WTC11 (cell line): Measurements from ENCODE around the gene MRPL46. TPM values are rescaled to one million over a fixed set of nuclear protein-coding genes. Genes with fewer than 3 reads are reported as not detected.
A peak's percentile ranks its signal among the peaks of the same experiment; 100 is the strongest.

Experiments
- ATAC-seq: fragments of 200-7000 bp; cut with Tn5 transposase; 2 replicates; pipeline ENCODE4 v1.10.0; 2021; ENCODE audit warnings: mild to moderate bottlenecking, moderate library complexity
- CTCF ChIA-PET: fragments of 300-600 bp; sonication (Branson Sonifier 250); formaldehyde crosslinking; loops from one replicate; lab custom pipeline; 2021; ENCODE audit warnings: antibody characterized with exemption; lab: Charles Lee
- POLR2A ChIA-PET: fragments of 350-600 bp; sonication (Branson Sonifier 250); formaldehyde crosslinking; loops from one replicate; lab custom pipeline; 2021; ENCODE audit warnings: antibody characterized with exemption; lab: Charles Lee
- DNase-seq: peaks from one replicate; pipeline ENCODE4 v3.0.0; 2021; ENCODE audit warnings: low spot score
- H3K27ac Mint-ChIP-seq: 2 replicates; pipeline ENCODE4 v1.8.0; 2021; ENCODE audit warnings: mixed read lengths
- H3K27me3 Mint-ChIP-seq: 2 replicates; pipeline ENCODE4 v1.8.0; 2021; ENCODE audit warnings: low read depth, mild to moderate bottlenecking, moderate library complexity, mixed read lengths
- H3K36me3 Mint-ChIP-seq: 2 replicates; pipeline ENCODE4 v1.8.0; 2021; ENCODE audit warnings: mixed read lengths
- H3K4me1 Mint-ChIP-seq: 2 replicates; pipeline ENCODE4 v1.8.0; 2022; ENCODE audit warnings: mixed read lengths
- H3K4me3 Mint-ChIP-seq: 2 replicates; pipeline ENCODE4 v1.8.0; 2021; ENCODE audit warnings: mild to moderate bottlenecking, moderate library complexity, mixed read lengths
- H3K9me3 Mint-ChIP-seq: 2 replicates; pipeline ENCODE4 v1.8.0; 2021; ENCODE audit warnings: mixed read lengths
- ATF1 ChIP-seq: sonication (generic); formaldehyde crosslinking; IDR thresholded peaks from 2 replicates; pipeline ENCODE4 v1.8.1; 2023; ENCODE audit warnings: mild to moderate bottlenecking, moderate library complexity, missing genetic modification reagents
- CREM ChIP-seq: sonication (generic); formaldehyde crosslinking; IDR thresholded peaks from 2 replicates; pipeline ENCODE4 v1.8.1; 2022; ENCODE audit warnings: mild to moderate bottlenecking, missing genetic modification reagents, moderate library complexity
- FOXK1 ChIP-seq: sonication (generic); formaldehyde crosslinking; IDR thresholded peaks from 2 replicates; pipeline ENCODE4 v1.8.0; 2022; ENCODE audit warnings: mild to moderate bottlenecking, moderate library complexity, missing genetic modification reagents
- MYBL2 ChIP-seq: sonication (generic); formaldehyde crosslinking; IDR thresholded peaks from 2 replicates; pipeline ENCODE4 v1.8.1; 2023; ENCODE audit warnings: mild to moderate bottlenecking, moderate library complexity, missing genetic modification reagents
- NFE2L1 ChIP-seq: sonication (generic); formaldehyde crosslinking; IDR thresholded peaks from 2 replicates; pipeline ENCODE4 v1.8.1; 2023; ENCODE audit warnings: missing genetic modification reagents
- SMAD3 ChIP-seq: sonication (generic); formaldehyde crosslinking; IDR thresholded peaks from 2 replicates; pipeline ENCODE4 v1.8.0; 2022; ENCODE audit warnings: missing genetic modification reagents, mild to moderate bottlenecking, borderline replicate concordance
- SP1 ChIP-seq: sonication (generic); formaldehyde crosslinking; conservative IDR thresholded peaks from 2 replicates; pipeline ENCODE4 v1.8.1; 2022; ENCODE audit warnings: missing genetic modification reagents
- TEAD1 ChIP-seq: sonication (generic); formaldehyde crosslinking; IDR thresholded peaks from 2 replicates; pipeline ENCODE4 v1.8.0; 2022; ENCODE audit warnings: mild to moderate bottlenecking, missing genetic modification reagents
- ZBTB21 ChIP-seq: sonication (generic); formaldehyde crosslinking; IDR thresholded peaks from 2 replicates; pipeline ENCODE4 v1.8.1; 2023; ENCODE audit warnings: mild to moderate bottlenecking, missing genetic modification reagents, borderline replicate concordance
- ZNF671 ChIP-seq: fragments of 250-450 bp; sonication (Bioruptor Pico); IDR thresholded peaks from 2 replicates; pipeline ENCODE4 v1.8.0; 2021; ENCODE audit warnings: mild to moderate bottlenecking
- total RNA-seq: library from RNA; stranded (reverse); gene quantifications from 3 replicates; pipeline ENCODE4 v1.2.3, GENCODE V29; 2021
- TF ChIP-seq, protein P1 (sequence below): sonication (generic); formaldehyde crosslinking; IDR thresholded peaks from 2 replicates; pipeline ENCODE4 v1.8.0; 2023; ENCODE audit warnings: mild to moderate bottlenecking, missing genetic modification reagents
- TF ChIP-seq, protein P2 (sequence below): fragments of 250-450 bp; sonication (Bioruptor Pico); conservative IDR thresholded peaks from 2 replicates; pipeline ENCODE4 v1.9.0; 2021; ENCODE audit warnings: mild to moderate bottlenecking
- TF ChIP-seq, protein P3 (sequence below): fragments of 200-600 bp; IDR thresholded peaks from 2 replicates; pipeline ENCODE4 v1.8.0; 2022; ENCODE audit warnings: antibody characterized with exemption
- TF ChIP-seq, protein P4 (sequence below): fragments of 250-450 bp; sonication (Bioruptor Pico); IDR thresholded peaks from 2 replicates; pipeline ENCODE4 v1.9.0; 2021; ENCODE audit warnings: mild to moderate bottlenecking
- TF ChIP-seq, protein P5 (sequence below): sonication (generic); formaldehyde crosslinking; IDR thresholded peaks from 2 replicates; pipeline ENCODE4 v1.8.0; 2022; ENCODE audit warnings: mild to moderate bottlenecking, missing genetic modification reagents
- TF ChIP-seq, protein P6 (sequence below): sonication (generic); formaldehyde crosslinking; IDR thresholded peaks from 2 replicates; pipeline ENCODE4 v1.8.1; 2023; ENCODE audit warnings: mild to moderate bottlenecking, moderate library complexity, missing genetic modification reagents
- TF ChIP-seq, protein P7 (sequence below): sonication (generic); formaldehyde crosslinking; IDR thresholded peaks from 2 replicates; pipeline ENCODE4 v1.8.1; 2022; ENCODE audit warnings: missing genetic modification reagents, borderline replicate concordance

MRPL46 gene
- total RNA-seq, 1 experiment from 2014 or later, result 26.8 TPM

DNA sequence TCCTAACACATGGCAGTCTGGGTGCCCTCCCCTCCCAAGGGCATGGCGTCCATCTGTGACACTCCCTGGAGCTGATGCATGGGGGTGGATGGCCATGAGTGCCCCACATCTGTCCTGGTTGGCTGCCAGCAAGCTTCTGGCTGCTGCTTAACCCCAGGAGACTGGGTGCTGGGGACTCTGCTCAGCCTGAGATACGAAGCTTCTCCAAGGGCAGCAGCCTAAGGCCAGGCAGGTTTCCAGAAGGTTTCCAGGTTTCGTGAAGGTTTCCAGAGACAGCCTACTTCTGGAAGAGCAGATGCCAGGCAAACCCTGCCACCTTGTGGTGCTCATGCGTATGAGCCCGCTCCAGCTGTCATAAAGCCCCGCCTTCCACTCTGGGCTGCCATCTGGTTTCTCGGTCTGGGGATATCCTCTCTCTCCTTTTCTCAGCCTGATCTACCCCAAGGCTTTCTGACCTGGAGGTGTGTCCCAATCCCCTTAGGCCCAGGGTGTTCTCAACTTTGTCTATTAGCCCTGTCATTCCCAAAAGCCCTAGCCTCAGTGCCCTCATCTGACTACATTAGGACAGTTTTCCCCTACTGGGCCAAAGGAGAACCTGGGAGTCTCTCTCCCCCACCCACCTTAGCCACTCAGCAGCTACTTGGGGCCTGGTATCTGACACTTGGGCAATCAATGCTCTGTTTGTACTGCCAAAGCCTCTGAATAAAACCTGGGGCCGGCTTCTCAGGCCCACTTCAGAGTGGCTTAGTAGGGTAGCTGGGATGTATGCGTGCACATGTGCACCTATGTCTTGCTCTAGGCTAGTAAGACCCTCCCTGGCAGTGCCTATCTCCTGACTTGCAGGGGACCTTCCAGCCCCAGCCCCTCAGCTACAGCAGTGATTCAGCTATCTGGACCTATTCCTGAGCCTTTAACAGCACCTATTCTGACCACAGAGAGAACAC is 12.0 kb downstream of the MRPL46 start:
- DNase-seq, result peak; percentile 71
- no peak for TF ChIP-seq SP1 (CRISPR knock-in tag)
- TF ChIP-seq, protein P1, sequence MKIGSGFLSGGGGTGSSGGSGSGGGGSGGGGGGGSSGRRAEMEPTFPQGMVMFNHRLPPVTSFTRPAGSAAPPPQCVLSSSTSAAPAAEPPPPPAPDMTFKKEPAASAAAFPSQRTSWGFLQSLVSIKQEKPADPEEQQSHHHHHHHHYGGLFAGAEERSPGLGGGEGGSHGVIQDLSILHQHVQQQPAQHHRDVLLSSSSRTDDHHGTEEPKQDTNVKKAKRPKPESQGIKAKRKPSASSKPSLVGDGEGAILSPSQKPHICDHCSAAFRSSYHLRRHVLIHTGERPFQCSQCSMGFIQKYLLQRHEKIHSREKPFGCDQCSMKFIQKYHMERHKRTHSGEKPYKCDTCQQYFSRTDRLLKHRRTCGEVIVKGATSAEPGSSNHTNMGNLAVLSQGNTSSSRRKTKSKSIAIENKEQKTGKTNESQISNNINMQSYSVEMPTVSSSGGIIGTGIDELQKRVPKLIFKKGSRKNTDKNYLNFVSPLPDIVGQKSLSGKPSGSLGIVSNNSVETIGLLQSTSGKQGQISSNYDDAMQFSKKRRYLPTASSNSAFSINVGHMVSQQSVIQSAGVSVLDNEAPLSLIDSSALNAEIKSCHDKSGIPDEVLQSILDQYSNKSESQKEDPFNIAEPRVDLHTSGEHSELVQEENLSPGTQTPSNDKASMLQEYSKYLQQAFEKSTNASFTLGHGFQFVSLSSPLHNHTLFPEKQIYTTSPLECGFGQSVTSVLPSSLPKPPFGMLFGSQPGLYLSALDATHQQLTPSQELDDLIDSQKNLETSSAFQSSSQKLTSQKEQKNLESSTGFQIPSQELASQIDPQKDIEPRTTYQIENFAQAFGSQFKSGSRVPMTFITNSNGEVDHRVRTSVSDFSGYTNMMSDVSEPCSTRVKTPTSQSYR (CRISPR knock-in tag), result no peak
- TF ChIP-seq, protein P2, sequence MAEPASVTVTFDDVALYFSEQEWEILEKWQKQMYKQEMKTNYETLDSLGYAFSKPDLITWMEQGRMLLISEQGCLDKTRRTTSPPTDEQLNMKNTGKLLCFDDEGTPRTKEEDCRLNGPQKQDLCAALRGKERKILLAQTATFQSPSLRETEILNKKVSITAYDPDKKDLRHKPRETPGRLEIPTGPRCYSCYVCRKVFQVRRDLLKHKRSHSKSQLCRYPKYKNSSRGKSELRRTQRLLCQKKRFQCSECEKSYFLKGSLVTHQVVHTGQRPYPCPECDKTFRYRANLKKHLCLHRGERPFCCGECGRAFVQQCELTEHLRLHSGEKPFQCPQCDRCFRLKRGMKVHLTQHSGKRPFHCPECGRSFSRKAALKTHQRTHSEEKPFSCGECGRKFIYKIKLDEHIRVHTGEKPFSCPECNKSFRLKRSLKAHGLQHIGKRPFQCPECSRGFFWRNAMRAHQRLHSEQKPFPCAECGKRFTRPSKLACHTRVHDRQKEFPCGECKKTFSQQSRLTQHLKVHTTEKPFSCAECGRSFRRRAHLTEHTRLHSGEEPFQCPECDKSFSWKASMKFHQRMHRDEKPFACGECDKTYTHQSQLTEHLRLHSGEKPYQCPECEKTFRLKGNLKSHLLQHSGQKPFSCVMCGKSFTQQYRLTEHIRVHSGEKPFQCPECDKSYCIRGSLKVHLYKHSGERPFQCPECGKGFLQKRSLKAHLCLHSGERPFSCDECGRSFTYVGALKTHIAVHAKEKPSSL (CRISPR knock-in tag), result no peak
- TF ChIP-seq, protein P3, sequence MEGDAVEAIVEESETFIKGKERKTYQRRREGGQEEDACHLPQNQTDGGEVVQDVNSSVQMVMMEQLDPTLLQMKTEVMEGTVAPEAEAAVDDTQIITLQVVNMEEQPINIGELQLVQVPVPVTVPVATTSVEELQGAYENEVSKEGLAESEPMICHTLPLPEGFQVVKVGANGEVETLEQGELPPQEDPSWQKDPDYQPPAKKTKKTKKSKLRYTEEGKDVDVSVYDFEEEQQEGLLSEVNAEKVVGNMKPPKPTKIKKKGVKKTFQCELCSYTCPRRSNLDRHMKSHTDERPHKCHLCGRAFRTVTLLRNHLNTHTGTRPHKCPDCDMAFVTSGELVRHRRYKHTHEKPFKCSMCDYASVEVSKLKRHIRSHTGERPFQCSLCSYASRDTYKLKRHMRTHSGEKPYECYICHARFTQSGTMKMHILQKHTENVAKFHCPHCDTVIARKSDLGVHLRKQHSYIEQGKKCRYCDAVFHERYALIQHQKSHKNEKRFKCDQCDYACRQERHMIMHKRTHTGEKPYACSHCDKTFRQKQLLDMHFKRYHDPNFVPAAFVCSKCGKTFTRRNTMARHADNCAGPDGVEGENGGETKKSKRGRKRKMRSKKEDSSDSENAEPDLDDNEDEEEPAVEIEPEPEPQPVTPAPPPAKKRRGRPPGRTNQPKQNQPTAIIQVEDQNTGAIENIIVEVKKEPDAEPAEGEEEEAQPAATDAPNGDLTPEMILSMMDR, result peak; percentile 60
- TF ChIP-seq, protein P4, sequence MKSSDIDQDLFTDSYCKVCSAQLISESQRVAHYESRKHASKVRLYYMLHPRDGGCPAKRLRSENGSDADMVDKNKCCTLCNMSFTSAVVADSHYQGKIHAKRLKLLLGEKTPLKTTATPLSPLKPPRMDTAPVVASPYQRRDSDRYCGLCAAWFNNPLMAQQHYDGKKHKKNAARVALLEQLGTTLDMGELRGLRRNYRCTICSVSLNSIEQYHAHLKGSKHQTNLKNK (CRISPR knock-in tag), result no peak
- TF ChIP-seq ATF1 (CRISPR knock-in tag), result no peak
- no peak for TF ChIP-seq ZNF671 (CRISPR knock-in tag)
- no peak for TF ChIP-seq SMAD3 (CRISPR knock-in tag)
- TF ChIP-seq NFE2L1, result 0 out of 2 replicates have a peak, but pooled peaks have one; percentile 9
- TF ChIP-seq MYBL2 (CRISPR knock-in tag), result no peak
- TF ChIP-seq, protein P5, sequence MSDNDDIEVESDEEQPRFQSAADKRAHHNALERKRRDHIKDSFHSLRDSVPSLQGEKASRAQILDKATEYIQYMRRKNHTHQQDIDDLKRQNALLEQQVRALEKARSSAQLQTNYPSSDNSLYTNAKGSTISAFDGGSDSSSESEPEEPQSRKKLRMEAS (CRISPR knock-in tag), result peak; percentile 44; the same call in 1 of the 2 replicates
- TF ChIP-seq FOXK1 (CRISPR knock-in tag), result no peak
- TF ChIP-seq, protein P6, sequence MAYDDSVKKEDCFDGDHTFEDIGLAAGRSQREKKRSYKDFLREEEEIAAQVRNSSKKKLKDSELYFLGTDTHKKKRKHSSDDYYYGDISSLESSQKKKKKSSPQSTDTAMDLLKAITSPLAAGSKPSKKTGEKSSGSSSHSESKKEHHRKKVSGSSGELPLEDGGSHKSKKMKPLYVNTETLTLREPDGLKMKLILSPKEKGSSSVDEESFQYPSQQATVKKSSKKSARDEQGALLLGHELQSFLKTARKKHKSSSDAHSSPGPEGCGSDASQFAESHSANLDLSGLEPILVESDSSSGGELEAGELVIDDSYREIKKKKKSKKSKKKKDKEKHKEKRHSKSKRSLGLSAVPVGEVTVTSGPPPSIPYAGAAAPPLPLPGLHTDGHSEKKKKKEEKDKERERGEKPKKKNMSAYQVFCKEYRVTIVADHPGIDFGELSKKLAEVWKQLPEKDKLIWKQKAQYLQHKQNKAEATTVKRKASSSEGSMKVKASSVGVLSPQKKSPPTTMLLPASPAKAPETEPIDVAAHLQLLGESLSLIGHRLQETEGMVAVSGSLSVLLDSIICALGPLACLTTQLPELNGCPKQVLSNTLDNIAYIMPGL, result 0 out of 2 replicates have a peak, but pooled peaks have one; percentile 34
- no peak for TF ChIP-seq ZBTB21
- 0 out of 2 replicates have a peak, but pooled peaks have one; percentile 29 for TF ChIP-seq TEAD1 (CRISPR knock-in tag)
- TF ChIP-seq, protein P7, sequence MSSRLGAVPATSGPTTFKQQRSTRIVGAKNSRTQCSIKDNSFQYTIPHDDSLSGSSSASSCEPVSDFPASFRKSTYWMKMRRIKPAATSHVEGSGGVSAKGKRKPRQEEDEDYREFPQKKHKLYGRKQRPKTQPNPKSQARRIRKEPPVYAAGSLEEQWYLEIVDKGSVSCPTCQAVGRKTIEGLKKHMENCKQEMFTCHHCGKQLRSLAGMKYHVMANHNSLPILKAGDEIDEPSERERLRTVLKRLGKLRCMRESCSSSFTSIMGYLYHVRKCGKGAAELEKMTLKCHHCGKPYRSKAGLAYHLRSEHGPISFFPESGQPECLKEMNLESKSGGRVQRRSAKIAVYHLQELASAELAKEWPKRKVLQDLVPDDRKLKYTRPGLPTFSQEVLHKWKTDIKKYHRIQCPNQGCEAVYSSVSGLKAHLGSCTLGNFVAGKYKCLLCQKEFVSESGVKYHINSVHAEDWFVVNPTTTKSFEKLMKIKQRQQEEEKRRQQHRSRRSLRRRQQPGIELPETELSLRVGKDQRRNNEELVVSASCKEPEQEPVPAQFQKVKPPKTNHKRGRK (CRISPR knock-in tag), result no peak
- no peak for TF ChIP-seq CREM (CRISPR knock-in tag)
- TF ChIP-seq, all 79 proteins: peak for 5
- peak; percentile 90 for ATAC-seq
- CTCF ChIA-PET, result interaction anchor here (0.7 to 4.3 kb wide), 19 partner anchors 12 to 237 kb away, joined by 3 to 21 read pairs (median 4); partner anchors contain the start of genes MRPL46, MRPS11 and NTRK3
- POLR2A ChIA-PET, result interaction anchor here (0.6 to 1.3 kb wide), 3 partner anchors 29 to 158 kb away, joined by 3 to 6 read pairs (median 3); no protein-coding TSS in a partner anchor
- no peak overlapping the region for H3K4me3 Mint-ChIP-seq
- peaks cover 8% of the 10 kb centered on the region for H3K36me3 Mint-ChIP-seq
- no peak overlapping the region for H3K27ac Mint-ChIP-seq
- peaks cover 3% of the 10 kb centered on the region for H3K27me3 Mint-ChIP-seq
- H3K9me3 Mint-ChIP-seq, result no peaks in the 10 kb centered on the region
- H3K4me1 Mint-ChIP-seq, result peaks cover 7% of the 10 kb centered on the region
